Naive thymus-derived CD4-positive, alpha-beta T cell (primary cell): ENCODE results near the gene TP53I11. TPM values are rescaled to one million over a fixed set of nuclear protein-coding genes. Genes with fewer than 3 reads are reported as not detected.

Source experiments
- ATAC-seq: fragments of 150-1000 bp; cut with Tn5 transposase; 2 replicates; pipeline ENCODE4 v1.10.0; 2021; ENCODE audit warnings: mild to moderate bottlenecking, moderate library complexity
- CTCF ChIA-PET: fragments of 350-600 bp; sonication (Branson Sonifier 250); formaldehyde crosslinking; loops from one replicate; lab custom pipeline; 2021; ENCODE audit warnings: antibody characterized with exemption; lab: Charles Lee
- POLR2A ChIA-PET: fragments of 350-600 bp; sonication (Branson Sonifier 250); formaldehyde crosslinking; loops from one replicate; lab custom pipeline; 2021; ENCODE audit warnings: antibody characterized with exemption, inconsistent platforms; lab: Charles Lee
- DNase-seq, 9 donors: peaks; one replicate each; pipeline versions ENCODE4 v3.0.0 to v3.0.0-alpha.2; 2020 to 2022; ENCODE audit warnings: mixed read lengths in 1 of 9
- H3K27ac ChIP-seq: one replicate; pipeline ENCODE4 v1.7.0; 2013; ENCODE audit warnings: mild to moderate bottlenecking, low read depth, low read length, moderate library complexity
- H3K27me3 ChIP-seq, 2 donors: one replicate each; pipeline ENCODE4 v1.7.0; 2013; ENCODE audit warnings: low read length in 2 of 2, mild to moderate bottlenecking in 2 of 2, moderate library complexity in 2 of 2; ENCODE audit not compliant: control insufficient read depth in 2 of 2, insufficient read depth in 2 of 2
- H3K36me3 ChIP-seq, 3 experiments: 1 replicate in 2 of 3; 2 replicates in 1 of 3; pipeline ENCODE4 v1.7.0; 2013; ENCODE audit warnings: low read length in 3 of 3, mild to moderate bottlenecking in 3 of 3, moderate library complexity in 1 of 3; ENCODE audit not compliant: insufficient read depth in 3 of 3, control insufficient read depth in 2 of 3
- H3K4me1 ChIP-seq, 2 donors: one replicate each; pipeline ENCODE4 v1.7.0; 2013; ENCODE audit warnings: low read length in 2 of 2, mild to moderate bottlenecking in 2 of 2, moderate library complexity in 1 of 2; ENCODE audit not compliant: control insufficient read depth in 2 of 2, insufficient read depth in 2 of 2
- H3K4me3 ChIP-seq: 2 replicates; pipeline ENCODE4 v1.7.0; 2013; ENCODE audit warnings: mild to moderate bottlenecking, low read length
- H3K9me3 ChIP-seq, 3 experiments: 1 replicate in 2 of 3; 2 replicates in 1 of 3; pipeline ENCODE4 v1.7.0; 2013; ENCODE audit warnings: low read length in 3 of 3; ENCODE audit not compliant: control insufficient read depth in 2 of 3
- H3K27ac Mint-ChIP-seq, 9 donors: one replicate each; pipeline ENCODE4 v1.8.0; 2020 to 2022; ENCODE audit warnings: mixed read lengths in 9 of 9, mild to moderate bottlenecking in 8 of 9, moderate library complexity in 5 of 9, inconsistent platforms in 2 of 9
- H3K27me3 Mint-ChIP-seq, 5 donors: one replicate each; pipeline ENCODE4 v1.8.0; 2021 to 2022; ENCODE audit warnings: mixed read lengths in 5 of 5, mild to moderate bottlenecking in 1 of 5
- H3K36me3 Mint-ChIP-seq, 5 donors: one replicate each; pipeline ENCODE4 v1.8.0; 2020 to 2022; ENCODE audit warnings: mixed read lengths in 5 of 5, mild to moderate bottlenecking in 3 of 5, inconsistent platforms in 1 of 5
- H3K4me1 Mint-ChIP-seq, 7 donors: one replicate each; pipeline ENCODE4 v1.8.0; 2020 to 2022; ENCODE audit warnings: mixed read lengths in 7 of 7, mild to moderate bottlenecking in 3 of 7, inconsistent platforms in 1 of 7
- H3K4me3 Mint-ChIP-seq, 10 donors: one replicate each; pipeline ENCODE4 v1.8.0; 2020 to 2022; ENCODE audit warnings: mild to moderate bottlenecking in 10 of 10, mixed read lengths in 10 of 10, moderate library complexity in 6 of 10, inconsistent platforms in 2 of 10
- H3K9me3 Mint-ChIP-seq, 11 donors: one replicate each; pipeline ENCODE4 v1.8.0; 2020 to 2022; ENCODE audit warnings: mixed read lengths in 11 of 11, mild to moderate bottlenecking in 4 of 11, inconsistent platforms in 1 of 11, moderate library complexity in 1 of 11
- intact Hi-C, 2 donors: fragments of 100-400 bp; cut with micrococcal nuclease; formaldehyde crosslinking; loops; one replicate each; pipeline ENCODE4 v1.15.1; 2023
- polyA plus RNA-seq, 2 donors: library from polyadenylated mRNA; unstranded; fragments of 300-500 nt; fragmentation: Illumina TruSeq; gene quantifications; one replicate each; pipeline ENCODE4 v1.2.3, GENCODE V29; 2021
- total RNA-seq, 6 experiments: library from RNA in 5 of 6; stranded (reverse) in 5 of 6; gene quantifications; 1 replicate in 5 of 6; 2 replicates in 1 of 6; pipeline ENCODE4 v1.2.3 and lab custom pipeline; 2021 to 2026

Gene TP53I11
- total and polyA plus RNA-seq, 7 experiments from 2014 or later, result 0.35 to 7.6 (median 1.2) TPM

DNA sequence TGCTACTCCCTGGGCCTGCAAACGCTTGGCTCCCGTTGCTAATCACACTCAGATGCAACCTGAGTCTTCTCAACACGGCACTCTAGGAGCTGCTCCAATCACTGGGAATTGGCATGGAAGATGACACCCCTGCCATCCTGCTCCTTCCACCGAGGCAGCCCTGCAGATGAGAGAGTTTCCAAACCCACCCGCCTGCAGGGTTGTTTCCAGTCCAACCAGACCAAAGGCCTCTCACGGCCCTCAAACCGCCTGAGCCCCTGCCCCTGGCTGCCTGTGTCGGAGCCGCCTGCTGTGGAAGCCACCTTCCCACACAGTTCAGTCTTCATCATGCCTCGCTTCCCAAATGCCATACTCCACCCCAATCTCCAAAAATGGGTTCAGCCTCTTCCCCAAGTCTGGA lies 36.8 kb upstream of the TP53I11 start:
- CTCF ChIA-PET, result no interaction called here
- Mint-ChIP-seq H3K27me3 (no peaks in the 10 kb centered on the region), H3K9me3 (no peaks in the 10 kb centered on the region), H3K36me3 (no peaks in the 10 kb centered on the region), H3K27ac (no peak overlapping the region), H3K4me1 (peaks cover 0 to 3% (median 0%) of the 10 kb centered on the region in 7 donors), H3K4me3 (no peak overlapping the region)
- Histone ChIP-seq H3K27me3 (no peaks in the 10 kb centered on the region), H3K9me3 (no peaks in the 10 kb centered on the region), H3K4me1 (no peaks in the 10 kb centered on the region), H3K36me3 (no peaks in the 10 kb centered on the region), H3K27ac (no peak overlapping the region), H3K4me3 (no peak overlapping the region)
- no peak for ATAC-seq
- intact Hi-C loops, result no loop called here
- no peak for DNase-seq
- POLR2A ChIA-PET, result no interaction called here

- Histone ChIP-seq H3K4me1 (peaks cover 0 to under 1% of the 10 kb centered on the region in 2 donors), H3K27ac (no peak overlapping the region), H3K27me3 (no peaks in the 10 kb centered on the region), H3K36me3 (no peaks in the 10 kb centered on the region), H3K4me3 (no peak overlapping the region), H3K9me3 (no peaks in the 10 kb centered on the region)
- DNase-seq (no peak), ATAC-seq (no peak)
- ChIA-PET POLR2A (no interaction called here), CTCF (no interaction called here)
- H3K36me3 Mint-ChIP-seq, result no peaks in the 10 kb centered on the region
- no peak overlapping the region for H3K27ac Mint-ChIP-seq
- H3K4me3 Mint-ChIP-seq, result no peak overlapping the region
- intact Hi-C loops, result no loop called here
- no peaks in the 10 kb centered on the region for H3K27me3 Mint-ChIP-seq
- H3K4me1 Mint-ChIP-seq, result peaks cover 0 to 4% (median 0%) of the 10 kb centered on the region in 7 donors
- H3K9me3 Mint-ChIP-seq, result no peaks in the 10 kb centered on the region
These were observed 35.6 kb upstream of the TP53I11 start for GRCh38 chr11:44986315-44986714.

DNA sequence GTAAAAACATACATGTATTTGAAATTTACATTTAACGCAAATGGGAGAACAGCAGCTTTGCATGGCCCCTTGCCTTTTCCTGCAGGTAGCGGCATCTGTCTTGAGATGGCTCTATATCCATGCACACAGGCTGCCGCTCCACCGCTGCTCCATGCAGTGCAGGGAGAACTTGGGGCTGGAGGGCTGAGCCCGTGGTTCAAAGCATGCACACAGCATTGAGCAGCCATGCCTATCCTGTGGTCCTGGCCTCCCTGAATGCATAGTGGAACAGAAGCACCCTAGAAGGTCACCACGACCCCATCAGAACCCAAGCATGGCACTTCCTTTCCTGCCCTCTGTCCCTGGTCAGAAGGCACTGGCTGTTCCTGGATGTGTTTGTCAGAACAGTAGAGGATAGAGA lies 35.0 kb upstream of the TP53I11 start:
- Mint-ChIP-seq H3K4me3 (no peak overlapping the region), H3K27ac (no peak overlapping the region), H3K36me3 (no peaks in the 10 kb centered on the region), H3K9me3 (no peaks in the 10 kb centered on the region), H3K27me3 (no peaks in the 10 kb centered on the region), H3K4me1 (peaks cover 0 to 4% (median 0%) of the 10 kb centered on the region in 7 donors)
- ChIA-PET CTCF (no interaction called here), POLR2A (no interaction called here)
- no peaks in the 10 kb centered on the region for H3K36me3 ChIP-seq
- no peaks in the 10 kb centered on the region for H3K27me3 ChIP-seq
- peaks cover 2 to 7% of the 10 kb centered on the region in 2 donors for H3K4me1 ChIP-seq
- ATAC-seq (no peak), DNase-seq (no peak)
- intact Hi-C loops, result no loop called here
- H3K4me3 ChIP-seq, result no peak overlapping the region
- H3K27ac ChIP-seq, result no peak overlapping the region
- no peaks in the 10 kb centered on the region for H3K9me3 ChIP-seq

DNA sequence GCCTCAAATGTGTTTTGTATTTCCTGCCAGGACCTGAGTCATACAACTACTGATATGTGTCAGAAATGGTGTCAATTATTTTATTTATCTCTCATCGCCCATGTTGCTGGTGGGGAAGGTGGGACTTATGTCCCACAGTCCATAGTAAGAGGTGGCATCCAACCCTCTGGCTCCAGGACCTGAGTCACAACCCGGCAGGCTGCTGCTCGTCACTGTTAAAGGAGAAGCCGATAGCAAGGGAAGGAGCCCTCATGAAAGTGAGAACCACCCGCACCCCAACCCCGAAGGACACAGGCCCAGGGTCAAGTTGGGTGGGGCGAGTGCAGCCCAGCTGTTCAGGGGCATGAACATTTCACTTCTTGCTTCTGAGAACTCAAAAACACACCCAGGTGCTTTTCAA lies 33.1 kb upstream of the TP53I11 start:
- CTCF ChIA-PET, result no interaction called here
- intact Hi-C loops, result no loop called here
- no peaks in the 10 kb centered on the region for H3K36me3 Mint-ChIP-seq

GRCh38 chr11:44982496-44983062 lies 31.9 kb upstream of the TP53I11 start:
- ChIA-PET CTCF (interaction anchor here (1.0 kb wide), 1 partner anchor 54 kb away, joined by 3 read pairs; no protein-coding TSS in a partner anchor), POLR2A (no interaction called here)
- Histone ChIP-seq H3K27ac (no peak overlapping the region), H3K4me1 (peaks cover 18 to 38% of the 10 kb centered on the region in 2 donors), H3K9me3 (no peaks in the 10 kb centered on the region), H3K36me3 (no peaks in the 10 kb centered on the region), H3K27me3 (no peaks in the 10 kb centered on the region), H3K4me3 (no peak overlapping the region)
- Mint-ChIP-seq H3K36me3 (no peaks in the 10 kb centered on the region), H3K4me3 (no peak overlapping the region), H3K27ac (peak overlapping the region in 1 of 9 donors; percentile 36), H3K27me3 (no peaks in the 10 kb centered on the region), H3K9me3 (no peaks in the 10 kb centered on the region), H3K4me1 (peaks cover 0 to 9% (median 4%) of the 10 kb centered on the region in 7 donors)
- intact Hi-C loops, result no loop called here
- no peak for ATAC-seq
- no peak for DNase-seq

More for the DNA sequence above, 33.1 kb upstream of the TP53I11 start:
- Histone ChIP-seq H3K4me3 (no peak overlapping the region), H3K27me3 (no peaks in the 10 kb centered on the region), H3K36me3 (no peaks in the 10 kb centered on the region), H3K9me3 (no peaks in the 10 kb centered on the region), H3K27ac (no peak overlapping the region), H3K4me1 (peaks cover 7 to 26% of the 10 kb centered on the region in 2 donors)
- POLR2A ChIA-PET, result no interaction called here
- H3K4me3 Mint-ChIP-seq, result no peak overlapping the region
- no peaks in the 10 kb centered on the region for H3K27me3 Mint-ChIP-seq
- no peak for DNase-seq
- no peak overlapping the region for H3K27ac Mint-ChIP-seq
- no peaks in the 10 kb centered on the region for H3K9me3 Mint-ChIP-seq
- ATAC-seq, result no peak
- H3K4me1 Mint-ChIP-seq, result peaks cover 0 to 10% (median 4%) of the 10 kb centered on the region in 7 donors

- H3K36me3 ChIP-seq, result no peaks in the 10 kb centered on the region
- no peaks in the 10 kb centered on the region for H3K27me3 ChIP-seq
- no peaks in the 10 kb centered on the region for H3K9me3 ChIP-seq
- peaks cover 23 to 47% of the 10 kb centered on the region in 2 donors for H3K4me1 ChIP-seq
- intact Hi-C loops, result no loop called here
- Mint-ChIP-seq H3K27me3 (no peaks in the 10 kb centered on the region), H3K36me3 (no peaks in the 10 kb centered on the region), H3K4me3 (no peak overlapping the region), H3K9me3 (no peaks in the 10 kb centered on the region), H3K4me1 (peaks cover 0 to 10% (median 4%) of the 10 kb centered on the region in 7 donors), H3K27ac (no peak overlapping the region)
- ChIA-PET POLR2A (interaction anchor here (1.1 kb wide), 1 partner anchor 29 kb away, joined by 3 read pairs; no protein-coding TSS in a partner anchor), CTCF (interaction anchor here (0.6 kb wide), 1 partner anchor 124 kb away, joined by 3 read pairs; no protein-coding TSS in a partner anchor)
- ATAC-seq (no peak), DNase-seq (no peak)
- no peak overlapping the region for H3K27ac ChIP-seq
- H3K4me3 ChIP-seq, result no peak overlapping the region
These were observed 30.1 kb upstream of the TP53I11 start for GRCh38 chr11:44980533-44981427.
